ENCODE results near the gene CERK. TPM values are rescaled to one million over a fixed set of nuclear protein-coding genes. Genes with fewer than 3 reads are reported as not detected.

Gene CERK
- polyA plus RNA-seq, 1 donor from 2014 or later, result 57.4 TPM

DNA sequence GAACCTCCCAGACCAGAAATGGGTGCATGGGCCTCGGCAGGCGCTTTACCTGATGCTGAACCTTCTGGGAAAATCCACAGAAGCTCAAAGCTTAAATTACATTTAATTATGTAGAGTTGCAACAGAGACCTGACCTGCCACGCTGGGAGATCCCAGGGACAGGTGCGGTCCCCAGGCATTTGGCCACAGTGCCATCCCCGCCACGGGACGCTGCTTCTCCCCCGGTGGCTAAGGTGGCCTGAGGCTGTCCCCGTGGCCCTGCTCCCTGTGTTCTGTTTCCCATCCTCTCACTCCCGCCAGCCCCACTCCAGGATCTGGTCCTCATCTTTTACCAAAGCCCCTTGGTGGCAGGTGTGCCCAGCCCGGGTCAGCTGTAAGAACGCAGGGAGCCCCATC is 78.3 kb downstream of the CERK start:
- Histone ChIP-seq H3K4me3 (ENCODE audit: low read length) (no peak overlapping the region), H3K79me2 (replicated peaks; ENCODE audit: insufficient read depth, low read length) (no peaks in the 10 kb centered on the region), H4K20me1 (ENCODE audit: insufficient read depth) (no peaks in the 10 kb centered on the region), H3K9me3 (ENCODE audit: low read length) (no peaks in the 10 kb centered on the region), H3K27me3 (ENCODE audit: insufficient read depth, low read depth, low read length) (no peaks in the 10 kb centered on the region), H3K4me2 (ENCODE audit: low read length) (no peak overlapping the region), H3K36me3 (ENCODE audit: insufficient read depth, low read length) (no peaks in the 10 kb centered on the region), H2AFZ (ENCODE audit: low read depth, low read length) (no peak overlapping the region), H3K27ac (ENCODE audit: low read length) (no peak overlapping the region), H3K9ac (ENCODE audit: low read length) (no peak overlapping the region), H3F3A (ENCODE audit: insufficient read depth, low read length, poor library complexity, severe bottlenecking) (no peaks in the 10 kb centered on the region), H3K9me2 (ENCODE audit: insufficient read depth, low read length) (no peaks in the 10 kb centered on the region)
- TF ChIP-seq EZH2 (IDR thresholded peaks at IDR 0.05; ENCODE audit: borderline replicate concordance, insufficient read depth, low read length, poor library complexity, severe bottlenecking), result no peak
- TF ChIP-seq TAF1 (IDR thresholded peaks at IDR 0.05; ENCODE audit: low read depth), result no peak
- no peak for TF ChIP-seq SMC3 (conservative IDR thresholded peaks at IDR 0.05; ENCODE audit: poor library complexity)
- no peak for TF ChIP-seq RAD21 (conservative IDR thresholded peaks at IDR 0.05)
- no peak for TF ChIP-seq REST (IDR thresholded peaks at IDR 0.05; ENCODE audit: borderline replicate concordance)
- no peak for TF ChIP-seq CTCF (IDR thresholded peaks at IDR 0.05; ENCODE audit: poor library complexity, severe bottlenecking)
- TF ChIP-seq EP300 (conservative IDR thresholded peaks at IDR 0.05; ENCODE audit: poor library complexity, severe bottlenecking), result no peak
- no peak for TF ChIP-seq MXI1 (conservative IDR thresholded peaks at IDR 0.05; ENCODE audit: poor library complexity, severe bottlenecking)
- no peak for TF ChIP-seq POLR2AphosphoS5 (IDR thresholded peaks at IDR 0.05)

DNA sequence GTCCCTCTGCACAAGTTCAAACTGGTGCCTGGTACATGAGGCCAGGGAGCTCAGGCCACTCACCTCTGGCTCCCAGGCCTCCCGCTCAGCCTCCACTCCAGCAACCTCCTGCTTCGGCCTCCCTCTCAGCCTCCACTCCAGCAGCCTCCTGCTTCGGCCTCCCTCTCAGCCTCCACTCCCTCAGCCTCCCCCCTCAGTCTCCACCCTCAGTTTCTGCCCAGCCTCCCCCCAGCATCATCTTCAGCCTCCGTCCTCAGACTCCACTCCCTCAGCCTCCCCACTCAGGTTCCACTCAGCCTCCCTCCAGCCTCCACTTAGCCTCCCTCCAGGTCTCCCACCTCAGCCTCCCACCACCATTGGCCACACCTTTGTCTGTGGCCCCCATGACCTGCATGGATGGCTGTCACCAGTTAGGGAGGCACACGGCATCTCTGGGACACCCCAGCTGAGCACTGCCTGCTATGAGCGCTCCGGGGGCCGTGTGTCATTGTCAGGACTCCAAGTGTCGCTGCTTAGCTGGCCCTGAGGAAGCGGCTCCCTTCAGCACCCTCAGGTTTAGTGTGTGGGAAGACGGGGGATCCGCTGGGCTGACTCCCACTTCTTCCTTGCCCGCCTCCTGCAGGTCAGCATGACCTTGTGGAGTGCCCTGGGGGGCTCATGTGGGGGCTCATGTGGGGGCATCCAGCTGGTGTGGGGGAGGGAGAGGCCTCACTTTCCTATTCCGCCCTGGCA is 78.8 kb downstream of the CERK start:
- TF ChIP-seq MXI1 (conservative IDR thresholded peaks at IDR 0.05; ENCODE audit: poor library complexity, severe bottlenecking) (no peak), REST (IDR thresholded peaks at IDR 0.05; ENCODE audit: borderline replicate concordance) (no peak), CTCF (IDR thresholded peaks at IDR 0.05; ENCODE audit: poor library complexity, severe bottlenecking) (no peak), EZH2 (IDR thresholded peaks at IDR 0.05; ENCODE audit: borderline replicate concordance, insufficient read depth, low read length, poor library complexity, severe bottlenecking) (no peak), TAF1 (IDR thresholded peaks at IDR 0.05; ENCODE audit: low read depth) (no peak)
- H4K20me1 ChIP-seq (ENCODE audit: insufficient read depth), result no peaks in the 10 kb centered on the region
- no peaks in the 10 kb centered on the region for H3K9me3 ChIP-seq (ENCODE audit: low read length)
- H3K79me2 ChIP-seq (replicated peaks; ENCODE audit: insufficient read depth, low read length), result no peaks in the 10 kb centered on the region
- no peaks in the 10 kb centered on the region for H3K9me2 ChIP-seq (ENCODE audit: insufficient read depth, low read length)
- no peaks in the 10 kb centered on the region for H3K36me3 ChIP-seq (ENCODE audit: insufficient read depth, low read length)
- H3K27me3 ChIP-seq (ENCODE audit: insufficient read depth, low read depth, low read length), result no peaks in the 10 kb centered on the region
- H3F3A ChIP-seq (ENCODE audit: insufficient read depth, low read length, poor library complexity, severe bottlenecking), result no peaks in the 10 kb centered on the region
- H3K9ac ChIP-seq (ENCODE audit: low read length), result no peak overlapping the region
- H3K4me3 ChIP-seq (ENCODE audit: low read length), result no peak overlapping the region
- H2AFZ ChIP-seq (ENCODE audit: low read depth, low read length), result no peak overlapping the region
- H3K4me2 ChIP-seq (ENCODE audit: low read length), result no peak overlapping the region
- H3K27ac ChIP-seq (ENCODE audit: low read length), result no peak overlapping the region
